CD4-positive, alpha-beta T cell treated with Interleukin-12 subunit alpha and Interleukin-12 subunit beta, for 1 hour (primary cell): Measurements from ENCODE around the gene C1QB.
"Not testable (repeated sequence)": the region's sequence is repeated elsewhere in the genome, so short reads cannot be mapped to it uniquely, and the experiment has no call there.

Experiments used
- DNase-seq: peaks from one replicate; pipeline ENCODE4 v3.0.0-alpha.2; 2020

The C1QB gene

DNA sequence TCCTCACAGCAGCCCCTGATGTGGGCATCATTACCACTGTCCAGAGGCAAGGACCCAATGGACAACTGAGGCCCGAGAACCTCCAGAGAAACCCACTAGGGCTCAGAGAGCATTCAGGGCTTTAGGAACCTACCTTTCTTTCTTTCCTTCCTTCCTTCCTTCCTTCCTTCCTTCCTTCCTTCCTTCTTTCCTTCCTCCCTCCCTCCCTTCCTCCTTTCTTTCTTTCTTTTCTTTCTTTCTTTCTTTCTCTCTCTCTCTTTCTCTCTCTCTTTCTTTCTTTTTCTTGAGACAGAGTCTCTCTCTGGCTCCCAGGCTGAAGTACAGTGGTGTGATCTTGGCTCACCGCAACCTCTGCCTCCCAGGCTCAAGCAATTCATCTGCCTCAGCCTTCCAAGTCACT is 15.8 kb downstream of the C1QB start:
- DNase-seq, result not testable (repeated sequence)

DNA sequence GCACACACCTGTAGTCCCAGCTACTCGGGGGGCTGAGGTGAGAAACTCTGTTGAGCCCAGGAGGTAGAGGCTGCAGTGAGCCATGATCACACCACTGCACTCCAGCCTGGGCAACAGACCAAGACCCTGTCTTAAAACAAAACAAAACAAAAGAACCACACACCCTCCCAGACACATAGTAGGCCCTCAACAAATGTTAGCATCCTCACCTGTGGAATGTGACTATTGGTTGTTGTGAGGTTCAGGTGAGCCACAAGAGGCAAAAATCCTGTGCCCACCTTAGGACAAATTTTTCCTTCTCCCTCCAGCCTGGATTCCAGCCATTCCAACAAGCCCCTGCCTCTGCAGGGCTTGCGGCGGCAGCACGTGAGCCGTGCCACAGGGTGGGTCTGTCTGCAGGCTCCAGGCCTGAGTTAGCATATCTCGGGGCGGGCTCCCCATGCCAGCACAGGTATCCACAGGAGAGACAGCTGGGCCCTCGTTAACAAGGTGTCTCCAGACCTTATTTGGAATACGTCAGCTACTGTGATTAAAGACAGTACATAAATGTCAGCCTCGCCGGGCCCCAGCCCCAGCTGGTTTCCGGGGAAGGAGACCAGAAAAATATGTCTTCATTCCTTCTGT is 17.4 kb downstream of the C1QB start:
- DNase-seq, result no peak

DNA sequence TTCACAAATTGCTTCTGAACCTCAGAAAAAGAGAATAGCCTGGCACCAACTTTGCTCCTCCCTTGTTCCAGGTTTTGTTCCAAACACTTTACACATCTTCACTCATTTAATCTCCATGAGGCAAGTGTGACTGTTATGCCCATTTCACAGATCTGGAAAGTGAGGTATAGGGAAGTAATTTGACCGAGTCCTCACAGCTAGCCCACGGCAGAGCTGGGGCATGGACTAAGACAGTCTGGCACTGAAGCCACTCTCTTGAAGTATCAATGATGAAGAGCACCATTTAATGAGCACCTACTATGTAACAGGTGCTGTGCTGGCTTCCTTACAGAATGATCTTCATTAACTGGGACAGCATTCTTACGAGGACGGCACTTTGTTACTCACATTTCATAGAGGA is 19.0 kb downstream of the C1QB start:
- no peak for DNase-seq

DNA sequence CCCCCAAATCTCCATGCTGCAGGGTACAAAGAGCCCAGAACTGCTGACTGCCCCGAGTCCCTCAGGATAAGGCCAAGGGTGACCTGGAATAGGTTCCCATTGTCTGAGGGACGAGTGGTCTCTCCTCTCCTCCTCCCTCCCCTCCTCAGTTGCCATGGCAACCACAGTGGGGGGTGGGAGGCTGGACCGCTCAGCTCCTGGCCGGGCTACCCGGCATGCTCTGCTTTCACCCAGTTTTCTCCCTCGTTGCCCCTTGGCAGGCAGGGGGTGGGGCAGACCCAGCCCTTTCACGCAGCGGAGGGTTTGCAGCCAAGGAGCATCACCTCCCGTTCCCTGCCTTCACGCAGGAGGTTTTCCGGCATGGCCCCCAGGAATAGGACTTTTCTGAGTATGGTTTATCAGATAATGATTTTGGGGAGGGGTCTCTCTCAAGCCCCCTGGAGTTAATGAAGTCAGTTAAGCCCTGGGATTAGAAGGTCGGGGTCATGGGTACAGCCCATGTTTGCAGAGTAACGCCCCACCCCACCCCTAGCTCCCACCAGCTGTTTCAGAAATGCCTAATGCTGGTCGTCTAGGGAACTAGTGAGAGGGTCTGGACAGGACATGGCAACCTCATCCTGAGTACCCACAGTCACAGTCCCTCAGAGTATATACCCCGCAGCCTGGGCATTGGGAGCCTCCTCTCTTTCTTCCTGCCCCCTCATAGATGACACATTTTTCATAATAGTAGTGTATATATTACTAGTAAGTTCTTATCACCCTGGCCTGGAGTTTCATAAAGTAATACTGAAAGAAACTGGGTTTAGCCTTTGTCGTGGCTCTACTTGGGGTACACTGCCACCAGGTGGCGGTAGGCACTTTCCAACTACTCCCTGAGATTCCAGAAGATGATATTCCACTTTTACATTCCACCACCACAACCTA is 20.7 kb downstream of the C1QB start:
- no peak for DNase-seq

DNA sequence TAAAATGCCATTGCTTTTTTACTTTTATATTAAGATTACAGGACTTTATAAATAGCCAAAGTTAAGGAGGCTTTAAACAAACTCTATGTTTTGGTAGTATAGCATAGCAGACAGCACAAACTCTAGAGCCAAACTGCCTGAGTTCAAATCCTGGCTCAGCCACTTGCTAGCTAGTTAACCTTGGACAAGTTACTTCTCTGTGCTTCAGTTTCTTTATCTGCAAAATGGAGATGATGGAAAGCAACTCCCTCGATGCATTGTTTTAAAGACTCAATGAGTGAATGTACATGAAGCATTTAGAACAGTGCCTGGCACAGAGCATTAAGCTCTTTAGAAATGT is 21.3 kb downstream of the C1QB start:
- DNase-seq, result no peak

DNA sequence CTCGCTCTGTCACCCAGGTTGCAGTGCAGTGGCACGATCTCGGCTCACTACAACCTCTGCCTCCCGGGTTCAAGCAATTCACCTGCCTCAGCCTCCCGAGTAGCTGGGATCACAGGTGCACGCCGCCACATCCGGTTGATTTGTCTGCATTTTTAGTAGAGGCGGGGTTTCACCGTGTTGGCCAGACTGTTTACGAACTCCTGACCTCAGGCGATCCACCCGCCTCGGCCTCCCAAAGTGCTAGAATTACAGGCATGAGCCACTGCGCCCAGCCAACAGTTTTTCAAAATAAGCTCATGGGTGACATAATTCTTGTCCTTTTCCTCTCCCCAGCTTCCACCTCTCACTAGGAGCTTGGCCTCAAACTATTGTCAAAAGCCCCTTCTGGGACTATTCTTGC is 23.1 kb downstream of the C1QB start:
- not testable (repeated sequence) for DNase-seq

DNA sequence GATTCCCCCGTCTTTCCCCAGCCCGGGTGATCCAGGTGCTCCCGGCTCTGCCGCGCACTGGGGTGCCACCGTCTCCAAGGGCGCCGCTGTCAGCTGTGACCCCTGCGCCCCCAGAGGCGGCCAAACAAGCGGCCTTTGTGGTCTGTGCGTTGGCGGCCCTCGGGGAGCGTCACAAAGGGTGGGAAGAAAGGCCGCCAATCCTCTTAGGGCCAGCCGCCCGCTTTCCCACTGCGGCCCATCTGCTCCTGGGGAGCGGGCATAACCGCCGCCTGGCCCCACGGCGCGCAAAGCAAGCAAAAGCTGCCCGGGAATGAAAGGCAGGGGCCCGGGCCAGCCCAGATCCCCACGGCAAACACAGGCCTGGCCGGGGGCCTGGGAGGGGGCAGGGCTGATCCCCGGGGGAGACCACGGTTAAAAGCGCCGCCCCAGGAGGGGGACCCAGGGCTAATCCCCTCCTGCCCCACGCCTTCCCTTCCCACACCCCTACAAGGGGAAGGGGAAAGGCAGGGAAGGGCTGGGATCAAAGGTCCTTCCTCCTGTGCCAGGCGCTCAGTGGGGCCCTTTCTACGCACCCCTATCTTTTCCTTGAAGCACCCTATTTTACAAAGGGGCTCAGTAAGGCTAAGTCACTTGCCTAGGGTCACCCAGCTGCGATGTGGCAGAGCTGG is 24.0 kb downstream of the C1QB start:
- DNase-seq, result no peak

DNA sequence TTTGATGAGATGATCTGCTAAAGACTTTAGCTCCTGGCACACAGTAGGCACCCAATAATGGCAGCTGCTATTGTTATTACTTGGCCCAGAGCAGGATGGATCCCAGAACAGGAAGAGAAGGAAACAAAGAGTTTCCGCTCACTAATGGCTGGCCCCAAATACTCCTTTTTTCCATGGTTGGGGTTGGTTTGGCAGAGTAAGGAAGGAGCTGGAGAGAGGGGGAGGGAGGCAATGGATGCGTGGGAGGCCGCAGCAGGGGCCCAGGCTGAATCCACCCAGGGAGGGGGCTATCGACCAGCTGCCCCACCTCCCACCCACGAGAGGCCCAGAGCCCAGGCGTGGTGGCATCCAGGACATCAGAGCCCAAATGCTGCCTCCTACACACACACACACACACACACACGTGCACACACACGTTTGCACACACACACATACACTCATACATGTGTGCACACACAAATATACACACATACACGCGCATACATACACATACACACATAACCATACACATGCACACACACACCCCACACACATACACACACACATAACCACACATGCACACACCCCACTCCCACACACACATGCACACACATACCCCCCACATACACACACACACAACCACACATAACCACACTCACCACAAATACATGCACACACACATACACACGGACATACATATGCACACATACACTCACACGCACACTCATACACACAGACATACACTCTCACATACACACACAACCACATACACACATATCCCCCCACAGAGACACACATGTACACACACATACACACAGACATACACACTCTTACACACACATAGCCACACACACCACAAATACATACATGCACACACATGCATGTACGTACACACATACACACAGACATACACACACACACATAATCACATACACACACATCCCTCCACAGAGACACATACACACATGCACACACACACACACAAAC is 25.2 kb downstream of the C1QB start:
- DNase-seq, result no peak

DNA sequence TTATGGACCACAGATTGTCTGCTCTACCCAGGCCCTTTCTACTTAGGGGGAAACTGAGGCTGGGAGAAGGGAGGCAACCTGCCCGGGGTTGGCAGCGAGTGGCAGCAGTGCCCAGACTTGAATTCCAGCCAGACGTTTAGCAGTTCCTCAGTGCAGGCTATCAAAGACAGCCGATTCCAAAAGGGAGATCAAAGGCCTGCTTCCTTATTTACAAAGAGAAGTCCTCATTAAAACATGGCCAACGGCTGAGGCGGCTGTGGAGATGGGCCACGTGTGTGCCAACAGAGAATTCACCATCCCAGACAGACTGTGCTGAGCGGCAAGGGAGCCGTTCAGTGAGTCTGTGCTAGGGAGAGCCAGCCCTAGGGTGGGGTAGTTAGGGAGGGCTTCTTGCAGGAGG is 27.7 kb downstream of the C1QB start:
- DNase-seq, result no peak

DNA sequence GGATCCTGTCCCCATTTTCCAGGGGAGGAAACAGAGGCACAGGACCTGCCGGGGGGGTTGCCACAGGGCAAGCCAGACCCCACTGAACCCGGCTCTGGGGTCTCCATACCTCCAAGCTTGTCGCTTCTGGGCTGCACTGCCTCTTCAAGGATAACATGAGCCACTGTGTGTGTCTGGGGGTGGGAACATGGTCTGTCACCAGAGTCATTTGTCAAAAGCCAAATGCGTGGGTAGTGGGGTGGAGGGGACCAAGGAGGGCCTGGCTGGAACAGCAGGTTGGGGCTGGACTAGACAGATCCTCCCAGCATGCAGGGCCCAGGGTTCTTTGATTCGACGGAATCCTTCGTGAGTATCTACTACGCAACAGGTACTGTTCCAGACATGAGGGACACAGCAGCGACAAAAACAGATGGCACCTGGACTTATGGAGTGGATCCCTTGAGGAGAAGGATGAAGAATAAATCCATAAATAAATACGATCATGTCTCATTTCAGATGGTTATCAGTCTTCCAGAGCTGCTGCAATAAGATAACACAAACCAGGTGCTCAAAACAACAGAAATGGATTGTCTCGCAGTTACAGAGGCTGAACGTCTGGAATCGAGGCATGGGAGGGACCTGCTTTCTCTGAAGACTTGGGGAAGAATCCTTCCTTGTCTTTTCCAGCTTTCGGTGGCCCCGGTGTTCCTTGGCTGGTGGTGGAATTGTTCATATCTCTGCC is 28.7 kb downstream of the C1QB start:
- no peak for DNase-seq

DNA sequence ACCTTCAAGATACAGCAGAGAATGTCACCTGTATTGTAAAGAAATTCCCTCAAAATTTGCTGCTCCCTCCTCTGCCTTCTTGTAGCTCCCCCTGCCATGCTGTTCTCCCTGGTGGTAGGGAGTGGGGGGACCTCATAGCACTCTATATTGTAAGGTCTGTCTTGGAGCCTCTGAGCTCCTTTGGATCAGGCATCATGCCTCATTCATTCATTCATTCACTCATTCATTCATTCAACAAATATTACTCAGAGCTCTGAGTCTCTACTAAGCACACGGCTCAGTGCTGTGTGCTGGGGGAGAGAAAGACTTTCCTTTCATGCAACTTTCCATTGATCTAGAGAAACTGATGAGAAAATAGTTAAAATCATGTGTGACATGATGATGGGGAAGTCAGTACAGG is 30.5 kb downstream of the C1QB start:
- no peak for DNase-seq

DNA sequence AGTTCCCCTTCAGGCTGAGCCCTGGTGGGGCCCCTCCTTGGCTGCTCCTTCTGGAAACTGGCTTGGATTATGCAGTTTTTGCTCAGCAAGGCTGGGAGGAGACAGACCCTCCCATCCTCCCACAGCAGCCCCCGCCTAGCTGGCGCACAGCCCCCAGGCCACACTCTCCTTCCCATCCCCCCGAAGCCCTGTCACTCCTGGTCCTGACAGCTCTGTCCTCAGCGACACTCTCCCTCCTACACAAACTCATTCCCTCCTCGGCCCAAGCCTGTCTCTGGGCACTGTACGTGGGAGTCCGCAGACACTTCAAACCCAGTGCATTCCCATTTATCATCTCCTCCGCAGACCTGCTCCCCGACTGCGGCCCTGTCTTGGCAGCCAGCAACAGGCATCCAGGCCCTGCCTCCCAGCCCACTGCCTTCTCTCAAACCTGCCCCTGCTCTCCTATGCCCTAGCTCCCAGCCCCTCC is 32.6 kb downstream of the C1QB start:
- no peak for DNase-seq

DNA sequence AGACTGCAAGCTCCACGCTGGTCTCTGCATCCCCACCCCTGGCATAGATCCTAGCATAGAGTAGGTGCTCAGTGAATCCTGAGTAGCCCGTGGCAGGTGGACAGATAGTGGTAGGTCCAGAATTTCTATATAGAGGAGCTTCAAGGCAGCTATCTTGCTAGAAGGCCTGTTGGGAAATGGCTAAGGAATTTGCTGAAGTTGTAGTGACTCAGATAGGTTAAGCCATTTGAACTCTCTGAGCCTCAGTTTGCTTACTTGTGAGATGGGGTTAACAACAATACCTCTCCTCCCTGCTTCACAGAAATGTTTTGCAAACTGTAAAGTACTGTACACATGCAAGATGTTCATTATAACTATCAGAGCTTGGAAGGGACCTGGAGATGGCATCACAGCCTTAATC is 34.2 kb downstream of the C1QB start:
- no peak for DNase-seq

DNA sequence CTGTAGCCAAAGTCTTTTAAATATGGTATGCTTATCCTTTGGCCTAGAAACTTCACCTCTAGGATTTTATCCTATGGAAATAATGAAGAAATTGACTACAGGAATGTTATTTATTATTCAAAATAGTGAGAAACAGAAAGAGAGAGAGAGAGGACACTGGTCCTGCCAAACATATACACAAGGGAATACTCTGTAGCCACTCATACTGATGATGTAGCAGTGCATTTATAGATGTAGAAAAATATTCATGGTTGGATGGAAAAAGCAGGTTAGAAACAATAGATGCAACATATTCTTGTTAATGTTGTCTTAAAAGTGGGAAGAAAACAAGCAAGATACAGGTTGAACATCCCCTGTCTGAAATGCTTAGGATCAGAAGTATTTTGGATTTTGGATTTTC is 35.4 kb downstream of the C1QB start:
- no peak for DNase-seq

DNA sequence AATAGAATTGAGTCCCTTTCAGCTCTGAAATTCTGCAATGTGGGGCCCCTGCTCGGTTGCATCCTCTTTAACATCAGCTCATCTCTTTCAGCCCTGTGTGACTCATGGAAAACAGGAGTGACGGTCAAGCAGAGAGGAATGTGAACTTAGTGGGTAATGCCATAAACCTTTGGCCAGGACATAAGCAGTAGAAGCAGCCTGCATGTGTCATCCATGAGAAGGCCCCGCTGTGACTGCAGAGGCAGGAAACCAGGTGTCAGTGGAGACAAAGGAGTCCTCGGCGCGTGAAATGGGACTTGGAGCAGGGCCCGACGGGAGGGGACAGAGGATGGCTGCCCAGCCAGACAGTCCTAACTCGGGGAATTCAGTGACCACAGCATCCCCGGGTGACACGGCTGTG is 36.5 kb downstream of the C1QB start:
- DNase-seq, result no peak

DNA sequence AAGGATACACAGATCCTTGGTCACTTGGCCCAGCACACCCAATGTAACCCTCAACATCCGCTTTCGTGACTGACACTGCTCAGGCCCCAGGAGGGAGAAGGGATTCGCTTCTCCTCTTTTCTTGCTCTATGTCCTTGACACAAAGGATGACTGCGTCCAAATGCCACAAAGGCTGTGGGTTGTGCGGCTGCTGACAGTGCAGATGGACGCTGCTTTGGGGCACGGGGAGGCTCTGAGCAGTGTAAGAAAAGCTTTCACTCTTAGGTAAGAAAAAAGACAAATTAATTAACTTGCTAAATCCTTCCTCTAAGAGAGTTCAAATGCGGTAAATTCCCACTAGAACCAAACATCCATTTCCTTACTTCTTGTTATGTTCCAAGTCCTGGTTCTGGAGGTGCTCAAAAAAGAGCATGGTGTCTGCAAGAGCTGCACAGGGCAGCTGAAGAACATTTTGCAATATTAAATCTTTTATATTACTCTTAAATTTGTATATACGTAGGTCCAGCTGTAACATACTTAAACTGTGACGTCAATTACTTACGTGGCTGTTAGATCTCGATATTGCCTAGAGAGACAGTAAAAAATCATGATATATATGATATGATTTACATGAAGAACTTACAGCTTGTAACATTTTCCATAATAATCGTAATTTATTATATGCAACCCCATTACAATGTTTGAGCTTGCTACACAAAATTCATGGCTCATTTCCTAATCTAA is 38.2 kb downstream of the C1QB start:
- DNase-seq, result no peak

DNA sequence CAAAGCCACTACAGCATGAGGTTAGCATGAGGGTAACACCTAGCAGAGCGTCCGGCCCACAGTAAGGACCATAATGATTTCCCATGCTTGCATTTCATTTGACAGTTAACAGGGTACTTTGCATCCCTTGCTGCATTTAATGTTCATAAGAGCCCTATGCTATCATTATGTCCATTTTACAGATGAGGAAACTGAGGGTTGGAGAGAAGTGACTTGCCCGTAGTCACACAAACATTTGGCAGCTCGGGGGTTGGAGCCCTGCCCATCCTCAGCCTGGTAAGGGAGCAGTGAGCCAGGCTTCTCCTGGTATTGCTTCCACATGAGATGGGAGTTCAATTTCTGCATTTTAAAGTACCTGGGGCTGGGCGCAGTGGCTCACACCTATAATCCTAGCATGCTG is 41.1 kb downstream of the C1QB start:
- no peak for DNase-seq

DNA sequence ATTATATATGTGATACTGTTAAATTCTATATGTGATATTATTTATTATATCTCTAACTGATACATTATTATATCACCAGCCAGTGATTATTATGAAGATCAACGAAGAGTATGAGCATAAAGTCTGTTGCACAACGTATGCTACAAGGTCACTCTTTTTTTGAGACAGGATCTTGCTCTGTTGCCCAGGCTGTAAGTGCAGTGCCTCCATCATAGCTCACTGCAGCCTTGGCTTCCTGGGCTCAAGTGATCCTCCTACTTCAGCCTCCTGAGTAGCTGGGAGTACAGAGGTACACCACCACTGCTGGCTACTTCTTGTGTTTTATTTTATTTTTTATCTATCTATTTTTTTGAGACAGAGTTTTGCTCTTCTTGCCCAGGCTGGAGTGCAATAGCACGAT is 43.6 kb downstream of the C1QB start:
- DNase-seq, result no peak

DNA sequence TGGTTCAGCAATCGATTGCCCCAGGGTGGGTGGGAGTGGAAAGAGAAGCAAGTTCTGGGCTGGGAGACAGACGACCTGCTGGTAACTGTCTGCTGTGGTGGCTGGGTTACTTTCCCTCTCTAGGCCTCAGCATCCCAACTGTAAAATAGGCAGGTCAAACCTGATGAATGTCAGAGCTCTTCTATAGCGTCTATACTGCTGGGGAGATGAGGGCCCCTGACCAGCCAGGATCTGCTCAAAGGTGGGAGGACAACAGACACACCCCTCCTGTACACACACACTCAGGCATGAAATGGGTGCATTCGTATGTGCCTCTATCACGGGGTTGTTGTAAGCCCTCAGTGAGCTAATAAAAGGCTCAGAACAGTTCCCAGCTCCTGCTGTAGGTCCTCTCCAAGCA is 44.9 kb downstream of the C1QB start:
- DNase-seq, result no peak

DNA sequence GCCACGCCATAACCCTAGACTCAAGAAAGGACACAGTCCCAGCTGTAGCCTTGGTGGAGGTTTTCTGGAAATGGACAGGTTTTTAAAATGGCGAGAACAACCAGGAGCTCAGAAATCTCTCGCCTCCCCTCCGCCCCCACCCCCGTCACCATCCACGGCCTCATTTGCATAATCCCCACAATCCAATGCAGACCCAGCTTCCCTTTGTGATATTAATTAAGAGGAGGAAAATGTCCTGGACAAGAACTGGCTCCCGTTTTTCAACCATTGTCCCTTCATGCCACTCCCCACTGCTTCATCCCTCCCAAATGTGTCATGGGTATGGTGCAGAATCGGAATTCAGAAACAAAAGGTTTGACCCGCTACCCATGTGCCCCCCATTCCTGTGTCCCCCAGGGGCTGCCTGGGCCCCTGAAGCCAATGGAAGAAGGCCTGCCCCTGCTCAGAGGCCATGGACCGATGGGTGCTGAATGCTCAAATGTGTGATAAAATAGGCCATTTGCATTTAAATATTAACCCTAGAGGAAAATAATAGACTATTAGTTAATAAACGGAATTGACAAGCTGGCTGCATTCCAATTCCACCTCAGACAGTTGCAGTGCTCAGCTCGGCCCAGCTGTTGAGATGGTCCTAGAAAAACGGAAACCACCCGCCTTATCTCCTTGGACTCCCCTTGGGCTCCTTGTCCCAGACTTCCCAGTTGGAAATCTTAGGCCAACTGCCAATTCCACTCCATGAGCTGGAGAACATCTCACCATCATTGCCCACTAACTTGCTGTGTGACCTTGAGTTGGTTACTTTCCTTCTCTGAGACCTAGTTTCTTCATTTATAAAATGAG is 46.9 kb downstream of the C1QB start:
- DNase-seq, result no peak
